GM23248 (cell line): Measurements from ENCODE around the gene RPF1.

Source experiments
- EZH2 ChIP-seq: fragments of 200-600 bp; sonication (generic); IDR thresholded peaks from 2 replicates; pipeline ENCODE4 v1.6.1; 2018; ENCODE audit warnings: antibody characterized with exemption, mild to moderate bottlenecking; ENCODE audit not compliant: insufficient read depth, poor library complexity, severe bottlenecking
- EZH2phosphoT487 ChIP-seq: fragments of 200-600 bp; sonication (generic); IDR thresholded peaks from 2 replicates; pipeline ENCODE4 v1.6.1; 2018; ENCODE audit warnings: antibody characterized with exemption, moderate library complexity, mild to moderate bottlenecking, low read depth; ENCODE audit not compliant: insufficient read depth

DNA sequence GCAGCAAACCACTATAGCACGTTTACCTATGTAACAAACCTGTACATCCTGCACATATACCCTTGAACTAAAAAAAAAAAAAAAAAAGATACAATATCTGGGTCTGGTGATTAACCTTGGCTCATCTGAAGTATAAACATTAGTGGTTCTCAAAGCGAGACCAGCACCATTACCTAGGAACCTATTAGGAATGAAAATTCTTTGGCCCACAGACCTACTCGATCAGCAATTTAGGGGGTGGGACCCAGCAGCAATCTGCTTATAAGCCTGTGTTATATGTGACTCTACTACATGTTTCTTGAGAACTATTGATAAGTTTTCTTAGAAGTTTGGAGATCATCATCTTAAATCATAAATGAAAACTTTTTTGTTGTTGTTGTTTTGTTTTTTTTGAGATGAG, 17.4 kb downstream of the RPF1 start:
- TF ChIP-seq EZH2phosphoT487 (no peak), EZH2 (no peak)
